ENCODE measurements around the gene ZNF561.

The ZNF561 gene

GRCh38 chr19:9645472-9645871, 24.4 kb upstream of the ZNF561 start:
- H3K4me3 ChIP-seq (ENCODE audit: control insufficient read depth, low read depth, low read length): no peak overlapping the region
- DNase-seq (ENCODE audit: low read depth): no peak
- TF ChIP-seq CTCF (conservative IDR thresholded peaks at IDR 0.05; ENCODE audit: control insufficient read depth, insufficient read depth, low read depth, low read length): no peak

GRCh38 chr19:9644472-9644871, 23.4 kb upstream of the ZNF561 start:
- TF ChIP-seq CTCF (conservative IDR thresholded peaks at IDR 0.05; ENCODE audit: control insufficient read depth, insufficient read depth, low read depth, low read length): no peak
- H3K4me3 ChIP-seq (ENCODE audit: control insufficient read depth, low read depth, low read length): no peak overlapping the region
- DNase-seq (ENCODE audit: low read depth): no peak

GRCh38 chr19:9641810-9642209, 20.8 kb upstream of the ZNF561 start:
- H3K4me3 ChIP-seq (ENCODE audit: control insufficient read depth, low read depth, low read length): no peak overlapping the region
- no peak for DNase-seq (ENCODE audit: low read depth)

GRCh38 chr19:9640956-9641355, 19.9 kb upstream of the ZNF561 start:
- TF ChIP-seq CTCF (conservative IDR thresholded peaks at IDR 0.05; ENCODE audit: control insufficient read depth, insufficient read depth, low read depth, low read length): no peak
- DNase-seq (ENCODE audit: low read depth): no peak
- no peak overlapping the region for H3K4me3 ChIP-seq (ENCODE audit: control insufficient read depth, low read depth, low read length)

More at GRCh38 chr19:9641810-9642209, 20.8 kb upstream of the ZNF561 start:
- TF ChIP-seq CTCF (conservative IDR thresholded peaks at IDR 0.05; ENCODE audit: control insufficient read depth, insufficient read depth, low read depth, low read length): no peak

- no peak for DNase-seq (ENCODE audit: low read depth)
- H3K4me3 ChIP-seq (ENCODE audit: control insufficient read depth, low read depth, low read length): no peak overlapping the region
- TF ChIP-seq CTCF (conservative IDR thresholded peaks at IDR 0.05; ENCODE audit: control insufficient read depth, insufficient read depth, low read depth, low read length): no peak
Observed at GRCh38 chr19:9636018-9636417, 15.0 kb upstream of the ZNF561 start.

GRCh38 chr19:9627856-9628255, 6.8 kb upstream of the ZNF561 start:
- H3K4me3 ChIP-seq (ENCODE audit: control insufficient read depth, low read depth, low read length): no peak overlapping the region
- no peak for TF ChIP-seq CTCF (conservative IDR thresholded peaks at IDR 0.05; ENCODE audit: control insufficient read depth, insufficient read depth, low read depth, low read length)
- no peak for DNase-seq (ENCODE audit: low read depth)

- DNase-seq (ENCODE audit: low read depth): no peak
- H3K4me3 ChIP-seq (ENCODE audit: control insufficient read depth, low read depth, low read length): no peak overlapping the region
- no peak for TF ChIP-seq CTCF (conservative IDR thresholded peaks at IDR 0.05; ENCODE audit: control insufficient read depth, insufficient read depth, low read depth, low read length)
Observed at GRCh38 chr19:9622531-9622930, 1.5 kb upstream of the ZNF561 start.
